Stimulated activated naive CD4-positive, alpha-beta T cell (primary cell): ENCODE data around the gene MPV17L2.
A peak's percentile ranks its signal among the peaks of the same experiment; 100 is the strongest.

ENCODE experiments used
- DNase-seq, 6 experiments: peaks; one replicate each; lab custom pipeline; 2025; lab: John Stamatoyannopoulos, UW

The MPV17L2 gene

DNA sequence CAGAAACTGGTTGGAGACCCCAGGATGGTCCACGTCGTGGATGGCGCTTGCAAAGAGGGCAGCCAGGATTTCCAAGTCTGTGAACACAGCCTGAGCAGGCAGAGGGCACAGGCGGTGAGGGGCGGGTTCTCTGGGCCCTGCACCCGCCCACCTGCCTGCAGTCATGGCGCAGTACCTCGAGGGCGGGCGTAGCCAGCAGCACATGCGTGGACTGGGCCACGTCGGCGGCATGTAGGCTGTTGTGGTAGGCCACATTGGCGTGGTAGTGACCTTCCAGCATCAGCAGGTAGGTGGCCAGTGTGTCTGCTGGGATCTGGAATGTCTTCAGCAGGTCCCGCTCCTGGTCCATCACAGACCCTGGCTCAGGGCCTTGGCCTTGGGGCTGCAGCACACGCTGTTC lies 25.1 kb downstream of the MPV17L2 start:
- no peak for DNase-seq

GRCh38 chr19:18218600-18218999 lies 25.6 kb downstream of the MPV17L2 start:
- DNase-seq = no peak

DNA sequence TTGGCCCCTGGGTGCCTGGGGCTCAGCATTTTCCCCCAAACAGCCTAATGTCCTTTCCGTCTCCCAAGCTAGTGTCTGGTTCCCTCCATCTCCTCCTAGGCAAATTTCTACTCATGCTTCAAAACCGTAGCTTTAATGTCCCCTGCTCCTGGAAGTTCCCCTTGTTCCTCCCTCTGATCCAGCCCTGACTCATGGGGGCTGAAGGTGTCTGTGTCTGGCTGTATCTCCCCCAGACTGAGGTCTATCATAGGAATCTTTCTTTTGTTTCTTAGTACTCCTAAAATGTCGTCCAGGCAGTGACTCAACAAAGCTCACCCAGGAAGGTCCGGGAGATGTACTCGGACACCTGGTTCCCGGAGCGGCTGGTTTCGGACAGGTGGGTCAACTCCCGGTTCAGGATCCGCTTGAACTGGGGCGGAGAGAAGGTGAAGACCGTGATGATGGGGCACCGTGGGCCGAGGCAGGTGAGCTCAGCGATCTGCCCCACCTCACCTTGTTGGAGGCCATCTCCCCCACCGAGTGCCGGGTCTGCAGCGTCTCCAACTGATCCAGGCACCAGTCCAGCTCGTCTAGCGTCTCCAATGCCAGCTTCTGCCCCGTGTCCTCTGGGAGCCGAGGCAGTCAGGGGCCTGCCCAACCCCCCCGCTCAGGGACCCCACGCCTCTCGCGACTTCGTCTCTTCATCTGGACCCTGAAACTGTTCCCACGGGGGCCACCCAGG lies 27.1 kb downstream of the MPV17L2 start:
- DNase-seq = no peak

- peak in 1 of 6 experiments; percentile 16 for DNase-seq
Observed at GRCh38 chr19:18220632-18221275, 27.7 kb downstream of the MPV17L2 start.

- DNase-seq = no peak
Observed at GRCh38 chr19:18221815-18222725, 29.1 kb downstream of the MPV17L2 start.

- peak in 3 of 6 experiments; percentile 9 to 17 (median 16) for DNase-seq
Observed at GRCh38 chr19:18223860-18224524, 31.0 kb downstream of the MPV17L2 start.

GRCh38 chr19:18224525-18225354 lies 31.7 kb downstream of the MPV17L2 start:
- DNase-seq = peak; percentile 63 to 82 (median 74)

DNA sequence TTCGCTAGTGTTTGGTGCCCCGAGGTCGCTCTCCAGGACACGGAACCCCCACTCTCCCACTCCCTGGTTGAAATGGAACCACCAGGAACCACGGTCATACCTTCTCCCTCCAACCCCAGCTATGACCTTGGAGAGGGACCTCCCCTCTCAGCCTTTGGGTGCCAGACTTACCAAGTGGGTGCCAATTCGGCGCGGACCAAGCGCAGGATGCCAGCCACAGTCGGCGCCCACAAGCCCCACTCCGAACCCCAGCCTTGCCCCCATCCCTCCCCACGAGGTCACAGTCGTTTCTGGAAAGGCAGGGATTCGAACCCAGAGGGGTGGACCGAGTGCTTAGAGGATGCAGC lies 32.3 kb downstream of the MPV17L2 start:
- no peak for DNase-seq

DNA sequence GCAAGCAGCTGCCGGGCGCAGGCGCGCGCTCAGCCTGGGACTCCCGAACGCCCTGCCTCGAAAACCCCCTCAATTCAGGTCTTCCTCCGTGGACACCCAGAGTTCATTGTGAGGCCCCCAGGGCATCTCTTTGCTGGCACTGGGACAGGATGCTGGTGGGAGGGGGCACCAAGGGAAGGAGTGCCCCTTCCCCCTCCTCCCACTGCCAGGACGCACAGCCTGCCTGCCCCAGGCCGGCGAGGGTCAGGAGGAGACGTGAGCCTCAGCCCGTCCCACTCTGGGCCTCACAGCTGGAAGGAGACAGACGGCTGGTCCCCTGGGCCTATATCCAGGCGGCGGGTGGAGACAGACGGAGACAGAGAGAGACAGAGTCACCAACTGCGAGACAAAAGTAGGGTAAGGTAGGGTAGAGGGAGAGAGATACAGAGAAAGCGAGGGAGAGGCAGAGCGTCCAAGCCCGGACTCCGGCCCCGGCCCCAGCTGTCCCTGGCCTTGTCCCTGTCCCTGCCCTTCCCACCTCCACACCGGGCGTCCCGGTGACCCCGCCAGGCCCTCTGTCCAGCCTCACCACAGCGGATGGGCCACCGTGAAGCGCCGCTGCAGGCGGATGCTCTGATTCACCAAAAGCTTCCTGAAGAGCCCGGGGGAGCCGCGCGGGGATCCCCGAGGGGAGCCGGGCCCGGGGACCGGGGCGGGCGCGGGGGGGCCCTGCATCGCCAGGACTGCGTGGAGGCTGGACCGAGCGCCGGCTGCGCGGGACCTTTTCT lies 32.9 kb downstream of the MPV17L2 start, which contains the start of gene PDE4C:
Gene PDE4C, minus strand, starts transcription at position 737 of the 767 bp plus-strand sequence. Its CDS starts 23 bp downstream, at position 714.
- DNase-seq = peak in 1 of 6 experiments; percentile 18

- no peak for DNase-seq
Observed at GRCh38 chr19:18226956-18227780, 34.1 kb downstream of the MPV17L2 start.

- DNase-seq = no peak
Observed at GRCh38 chr19:18227781-18228271, 34.8 kb downstream of the MPV17L2 start.

- no peak for DNase-seq
Observed at GRCh38 chr19:18229474-18229873, 36.5 kb downstream of the MPV17L2 start.

- DNase-seq = no peak
Observed at GRCh38 chr19:18229915-18230314, 36.9 kb downstream of the MPV17L2 start.

DNA sequence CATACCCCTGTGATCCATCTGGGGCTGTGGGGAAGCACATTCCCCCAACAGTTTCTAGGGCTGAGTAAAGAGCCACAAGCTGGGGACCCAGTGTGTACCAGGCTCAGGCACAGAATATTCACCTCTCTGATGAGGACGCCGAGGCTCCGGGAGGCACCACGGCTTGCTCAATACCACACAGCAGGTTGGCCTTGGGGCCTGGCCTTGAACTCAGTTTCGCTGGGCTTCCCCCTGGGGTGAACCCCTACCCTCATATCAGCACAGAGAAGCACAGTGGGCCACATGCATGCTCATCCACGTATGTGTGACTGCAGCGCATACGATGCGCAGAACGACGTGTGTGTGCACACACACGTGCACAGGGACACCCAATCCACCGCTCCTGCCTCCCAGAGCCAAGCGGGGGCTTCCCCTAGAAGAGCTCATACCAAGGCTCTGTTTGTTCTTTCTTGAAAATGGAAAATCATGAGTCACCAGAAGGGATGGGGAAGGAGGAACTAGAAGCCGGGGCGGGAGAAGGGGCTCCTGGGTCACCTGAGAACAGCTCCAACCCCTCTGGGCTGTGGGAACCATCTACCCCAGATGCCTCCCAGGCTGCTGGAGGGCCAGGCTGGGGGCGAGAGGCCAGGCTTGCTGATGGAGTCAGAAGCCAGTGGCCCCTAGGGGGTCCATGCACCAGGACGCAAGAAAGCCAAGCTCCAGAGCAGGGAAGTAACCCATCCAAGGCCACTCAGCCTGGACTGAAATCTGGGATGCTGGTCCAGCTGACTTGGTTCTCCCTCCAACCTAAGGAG lies 38.1 kb downstream of the MPV17L2 start:
- DNase-seq = no peak

- no peak for DNase-seq
Observed at GRCh38 chr19:18231775-18232174, 38.8 kb downstream of the MPV17L2 start.

DNA sequence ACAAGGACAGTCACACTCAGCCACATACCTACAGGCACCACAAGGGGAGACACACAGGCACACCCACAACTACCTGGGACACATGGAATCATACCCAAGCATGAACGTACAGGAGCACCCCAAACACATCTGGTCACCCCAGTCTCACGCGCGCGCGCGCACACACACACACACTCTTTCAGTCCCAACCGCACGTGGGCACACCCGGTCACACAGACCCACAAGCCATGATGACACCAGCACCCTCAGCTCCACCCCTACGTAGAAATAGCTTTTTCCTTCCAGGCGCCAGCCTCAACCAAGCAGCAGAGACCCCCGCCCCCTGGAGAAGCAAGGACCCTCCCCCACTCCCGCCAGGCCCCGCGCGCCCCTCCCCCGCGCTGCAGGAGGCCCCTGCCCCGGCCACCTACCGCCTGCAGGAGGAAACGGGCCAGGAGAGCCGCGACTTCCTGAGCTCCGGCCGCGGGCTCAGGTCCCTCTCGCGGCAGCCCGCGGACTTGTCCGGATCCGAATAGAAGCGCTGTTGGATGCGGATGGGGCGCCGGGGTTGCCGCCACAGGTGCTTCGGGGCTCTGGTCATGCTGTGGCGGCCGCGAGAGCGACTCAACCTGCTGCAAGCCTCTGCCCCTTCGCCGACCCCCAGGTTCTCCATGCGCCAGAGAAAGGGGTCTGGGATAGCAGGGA lies 39.7 kb downstream of the MPV17L2 start:
- no peak for DNase-seq

- peak in 5 of 6 experiments; percentile 20 to 55 (median 46) for DNase-seq
Observed at GRCh38 chr19:18233224-18233825, 40.3 kb downstream of the MPV17L2 start.
